Fibroblast of gingiva (primary cell): ENCODE data around the gene KDM2A.

Source experiments
- DNase-seq: peaks from one replicate; pipeline ENCODE4 v3.0.0-alpha.2; 2011; ENCODE audit warnings: low read depth

The KDM2A gene

DNA sequence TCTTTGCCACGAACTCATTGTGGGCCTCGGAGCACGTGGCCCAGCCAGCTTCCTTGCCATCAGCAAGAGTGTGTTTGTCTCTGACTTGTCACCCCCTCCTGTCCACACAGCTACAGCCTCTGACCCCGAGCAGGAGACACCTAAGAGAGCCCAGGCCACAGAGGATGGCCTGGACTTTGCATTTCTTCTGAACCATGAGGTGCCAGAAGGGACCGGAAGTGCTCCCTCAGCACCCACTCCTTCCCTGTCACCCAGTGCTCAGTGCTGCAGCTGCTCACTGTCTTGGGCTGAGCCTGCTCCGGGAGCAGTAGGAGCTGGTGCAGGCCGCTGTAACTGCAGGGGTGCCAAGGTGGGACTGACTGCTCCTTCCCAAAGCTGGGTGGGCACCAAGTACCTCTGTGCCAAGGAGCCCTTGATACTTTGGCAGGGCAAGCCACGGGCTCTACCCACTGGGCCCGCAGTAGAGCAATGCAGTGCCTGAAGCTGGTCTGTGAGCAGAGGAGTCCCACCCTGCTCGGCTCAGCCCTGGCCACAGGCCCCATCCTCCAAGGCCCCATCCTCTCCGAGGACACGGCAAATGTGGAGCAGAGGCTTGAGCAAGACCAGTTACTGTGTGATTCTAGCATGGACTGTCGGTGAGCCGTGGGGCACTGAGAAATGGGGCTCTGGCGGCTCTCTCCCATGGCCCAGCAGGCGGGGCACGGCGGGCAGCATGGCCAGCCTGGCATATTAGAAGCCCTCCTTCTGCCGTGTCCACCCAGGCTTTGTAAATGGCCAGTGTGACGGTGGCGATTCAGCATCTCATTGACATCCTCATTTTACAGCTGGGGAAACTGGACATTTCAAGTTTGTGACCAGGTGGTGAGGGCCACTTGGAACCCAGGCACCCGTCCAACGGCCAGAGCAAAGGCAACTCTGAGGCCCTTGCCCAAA is 153.5 kb downstream of the KDM2A start:
- no peak for DNase-seq

DNA sequence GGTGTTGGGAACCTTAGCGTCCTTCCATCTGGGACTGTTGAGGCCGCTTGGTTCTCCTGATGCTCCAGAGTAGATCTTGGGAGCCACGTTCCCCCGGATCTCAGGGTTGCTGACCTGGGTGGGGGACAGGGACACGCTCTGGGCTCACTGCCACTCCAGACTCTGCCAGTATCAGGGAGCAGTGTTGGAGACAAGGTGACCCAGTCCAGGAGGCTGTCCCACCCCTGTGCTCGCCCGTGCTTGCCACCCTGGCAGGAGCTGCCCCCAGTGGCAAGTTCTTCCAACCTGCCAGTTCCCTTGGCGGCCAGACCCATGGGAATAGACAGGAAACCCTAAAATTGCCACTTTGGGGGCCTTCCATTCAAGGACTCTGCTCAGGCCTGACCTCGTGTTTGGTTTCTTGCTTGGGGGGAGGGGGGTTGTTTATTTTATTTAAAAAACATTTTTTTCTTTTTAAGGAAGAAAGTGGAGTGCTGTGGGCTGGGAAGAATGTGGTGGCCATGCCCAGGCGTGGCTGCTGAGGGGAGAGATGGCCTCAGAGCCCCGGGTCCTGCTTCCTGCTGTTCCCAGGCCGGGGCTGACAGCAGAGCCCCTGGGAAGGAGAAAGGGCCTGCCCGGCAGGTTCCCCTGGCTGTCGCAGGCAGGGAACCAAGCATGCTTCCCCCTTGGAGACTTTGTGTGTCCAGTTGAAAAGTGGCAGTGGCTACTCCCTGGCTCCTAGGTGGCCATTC is 154.4 kb downstream of the KDM2A start:
- DNase-seq: no peak

DNA sequence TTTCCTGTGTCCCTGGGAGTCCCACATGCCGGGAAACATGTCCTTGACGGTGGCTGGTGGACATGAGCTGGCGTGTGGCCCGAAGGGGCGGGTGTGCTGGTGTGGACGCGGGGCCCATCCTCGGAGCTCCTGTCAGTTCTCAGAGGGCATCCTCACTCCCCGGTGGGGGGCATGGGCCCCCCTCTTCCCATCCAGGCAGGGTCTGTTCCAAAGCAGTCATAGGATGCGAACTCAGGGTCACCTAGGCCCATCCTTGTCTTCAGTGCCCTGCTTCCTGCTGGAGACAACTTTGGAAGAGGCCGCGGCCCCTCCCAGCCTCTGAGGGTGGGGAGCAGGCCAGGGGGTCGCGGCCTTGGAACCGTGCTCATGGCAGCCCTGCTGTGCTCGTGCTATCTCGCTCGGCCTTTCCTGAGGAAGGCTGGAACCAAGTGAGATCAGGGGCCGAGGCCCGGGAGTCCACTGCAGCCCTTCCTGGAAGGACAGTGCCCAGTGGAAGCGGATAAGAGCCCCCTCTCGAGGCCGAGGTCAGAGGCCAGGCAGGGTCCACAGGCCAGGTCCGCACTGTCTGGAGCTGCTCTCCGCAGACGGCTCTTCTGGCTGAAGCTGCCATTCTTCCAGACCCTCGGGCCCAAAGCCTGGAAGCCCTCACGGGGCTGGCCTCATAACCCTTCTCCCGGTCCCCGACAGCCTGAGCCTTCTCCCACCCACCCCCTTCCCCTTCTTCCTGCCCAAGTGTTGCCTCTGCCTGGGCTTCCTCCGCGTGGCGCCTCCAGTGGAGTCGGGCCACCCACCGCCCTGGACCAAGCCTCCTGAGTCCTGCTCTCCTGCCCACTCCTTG is 155.9 kb downstream of the KDM2A start:
- no peak for DNase-seq

DNA sequence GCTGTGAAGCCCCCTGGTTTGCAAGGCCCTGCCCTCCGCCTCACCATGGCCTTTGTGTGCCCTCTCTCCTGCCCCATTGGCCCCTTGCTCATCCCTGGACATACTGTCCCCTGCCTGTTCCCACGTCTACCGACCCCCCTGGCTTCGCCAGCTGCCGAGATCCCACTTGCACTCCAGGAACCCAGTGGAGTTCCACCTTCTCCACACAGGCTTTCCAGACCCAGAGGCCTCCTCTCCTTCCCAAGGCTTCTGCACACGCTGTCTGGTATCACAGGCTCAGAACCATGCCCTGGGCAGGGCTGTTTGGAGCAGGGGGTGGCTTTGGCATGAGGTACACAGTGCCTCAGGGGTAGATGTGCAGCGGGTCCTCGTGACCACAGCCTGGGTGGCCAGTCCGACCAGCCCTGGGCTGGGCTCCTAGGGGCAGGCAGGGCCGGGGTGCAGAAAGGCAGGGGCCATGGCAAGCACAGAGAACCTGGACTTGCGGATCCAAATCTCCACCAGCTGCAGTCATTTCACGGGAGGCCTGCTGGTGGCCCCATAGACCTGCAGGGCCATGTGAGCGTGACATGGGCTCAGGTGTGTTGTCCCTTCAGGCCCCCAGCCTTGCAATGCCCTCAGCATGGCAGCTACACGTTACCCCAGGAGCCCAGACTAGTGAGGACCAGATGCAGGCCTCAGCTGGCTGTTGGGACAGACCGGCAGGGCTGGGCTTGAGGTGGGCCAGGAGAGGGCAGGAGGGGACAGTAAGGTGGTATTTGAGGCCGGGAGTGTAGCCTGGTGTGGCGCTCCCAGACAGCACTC is 156.7 kb downstream of the KDM2A start:
- no peak for DNase-seq

DNA sequence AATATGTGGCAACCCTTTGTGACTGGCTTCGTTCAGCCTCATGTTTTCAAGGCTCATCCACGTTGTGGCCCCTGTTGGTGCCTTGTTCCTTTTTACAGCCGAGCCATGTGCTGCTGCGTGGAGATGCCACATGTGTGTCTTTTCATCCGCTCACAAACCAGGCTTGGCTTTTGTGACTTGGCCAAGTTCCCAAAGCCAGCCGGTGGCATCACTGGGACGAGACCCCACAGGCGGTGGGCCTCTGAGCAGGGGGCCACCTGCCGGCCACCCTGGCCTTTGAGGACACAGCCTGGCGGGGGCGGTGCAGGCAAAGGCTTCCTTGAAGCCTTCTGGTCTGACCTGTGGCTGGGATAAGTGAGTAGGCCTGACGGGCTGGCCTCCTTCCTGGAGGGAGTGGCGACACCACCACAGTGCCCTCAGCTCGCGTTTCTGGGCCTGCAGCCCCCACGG is 157.7 kb downstream of the KDM2A start:
- DNase-seq: peak; percentile 53

DNA sequence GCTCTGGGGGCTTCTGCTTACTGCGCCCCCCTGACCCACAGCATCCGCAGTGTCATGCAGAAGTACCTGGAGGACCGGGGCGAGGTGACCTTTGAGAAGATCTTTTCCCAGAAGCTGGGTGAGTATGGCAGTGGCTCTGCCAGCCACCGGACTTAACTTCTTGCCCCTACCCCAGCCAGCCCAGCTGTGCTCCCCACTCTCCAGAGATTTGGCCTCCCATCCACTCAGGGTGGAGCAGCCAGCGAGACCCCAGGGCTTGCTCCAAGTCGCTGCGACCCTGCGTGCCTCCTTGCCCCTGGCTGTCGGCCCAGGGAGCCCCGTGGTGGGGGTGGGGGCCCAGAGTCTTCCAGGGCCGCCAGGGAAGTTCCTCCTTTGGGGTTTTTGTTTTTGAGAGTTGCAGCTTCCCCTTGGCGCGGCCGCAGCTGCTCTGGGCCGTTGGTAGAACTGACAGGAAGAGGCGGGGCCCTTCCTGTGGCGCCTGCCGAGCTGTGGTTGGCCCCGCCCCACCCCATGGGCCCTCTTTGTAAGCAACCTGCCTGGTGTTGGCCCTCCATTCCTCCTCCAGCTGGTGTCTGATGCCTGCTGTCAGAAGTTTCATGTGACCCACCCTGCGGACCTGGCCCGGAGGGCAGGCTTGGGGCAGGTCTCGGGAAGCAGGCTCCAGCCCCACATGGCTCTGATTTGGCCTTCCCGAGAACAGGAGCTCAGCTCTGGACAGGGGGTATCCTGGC is 158.3 kb downstream of the KDM2A start:
- peak; percentile 65 for DNase-seq

DNA sequence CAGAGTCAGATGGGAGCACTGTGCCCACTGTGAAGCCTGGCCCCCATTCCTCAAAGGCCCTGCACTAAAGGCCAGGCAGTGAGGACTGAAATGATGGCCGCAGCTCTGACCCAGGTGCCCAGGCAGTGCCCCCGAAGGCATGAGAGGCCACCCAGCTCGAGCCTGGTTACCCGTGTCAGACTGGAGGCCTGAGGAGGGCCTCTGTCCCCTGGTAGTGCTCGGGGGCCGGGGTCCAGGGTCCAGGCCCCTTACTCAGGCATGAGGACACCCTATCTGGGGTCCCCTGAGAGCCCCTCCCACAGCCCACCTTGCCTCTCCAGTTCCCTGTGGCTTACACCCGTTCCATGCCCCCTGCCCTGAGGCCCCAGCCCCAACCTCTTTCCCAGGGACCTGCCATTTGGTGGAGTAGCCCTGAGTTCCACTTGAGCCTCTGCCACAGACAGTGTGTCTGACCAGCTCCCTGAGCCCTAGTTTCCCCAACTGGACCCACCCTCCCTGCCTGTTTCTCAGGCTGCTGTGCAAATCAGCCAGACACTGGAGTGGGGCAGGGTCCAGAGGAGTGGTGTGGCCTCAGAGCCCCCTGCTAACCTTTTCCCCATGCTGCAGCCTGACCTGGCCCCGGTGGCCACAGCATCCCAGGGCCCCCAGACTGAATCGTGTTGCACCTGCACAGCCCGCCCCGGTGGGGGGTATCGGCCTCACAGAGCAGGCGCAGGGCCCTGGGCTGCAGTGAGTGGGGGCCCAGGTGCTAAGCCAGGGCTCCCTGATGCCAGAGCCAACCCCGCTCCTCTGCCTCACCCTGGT is 159.3 kb downstream of the KDM2A start:
- DNase-seq: no peak

DNA sequence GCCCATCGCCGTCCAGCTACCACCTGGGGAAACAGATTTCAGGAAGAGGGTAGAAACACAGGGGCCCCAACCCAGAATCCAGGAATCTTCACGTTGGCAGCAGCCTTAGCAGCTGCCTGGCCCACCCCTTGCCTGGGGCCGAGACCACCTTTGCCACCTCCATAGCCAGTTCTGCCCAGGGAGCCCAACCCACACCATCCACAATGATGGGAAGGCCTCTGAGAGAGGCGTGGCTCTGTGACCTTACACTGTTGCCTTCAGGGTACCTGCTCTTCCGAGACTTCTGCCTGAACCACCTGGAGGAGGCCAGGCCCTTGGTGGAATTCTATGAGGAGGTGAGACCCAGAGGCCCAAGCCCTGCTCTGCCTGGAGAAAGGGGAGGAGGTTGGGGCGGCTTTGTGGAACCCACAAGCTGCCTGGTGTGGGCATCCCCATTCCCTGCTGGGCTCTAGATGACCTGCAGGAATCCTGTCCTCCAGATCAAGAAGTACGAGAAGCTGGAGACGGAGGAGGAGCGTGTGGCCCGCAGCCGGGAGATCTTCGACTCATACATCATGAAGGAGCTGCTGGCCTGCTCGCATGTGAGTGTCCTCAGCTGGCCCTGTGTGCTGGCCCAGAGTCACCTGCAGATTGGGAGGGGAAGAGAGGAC is 160.0 kb downstream of the KDM2A start:
- DNase-seq: no peak

DNA sequence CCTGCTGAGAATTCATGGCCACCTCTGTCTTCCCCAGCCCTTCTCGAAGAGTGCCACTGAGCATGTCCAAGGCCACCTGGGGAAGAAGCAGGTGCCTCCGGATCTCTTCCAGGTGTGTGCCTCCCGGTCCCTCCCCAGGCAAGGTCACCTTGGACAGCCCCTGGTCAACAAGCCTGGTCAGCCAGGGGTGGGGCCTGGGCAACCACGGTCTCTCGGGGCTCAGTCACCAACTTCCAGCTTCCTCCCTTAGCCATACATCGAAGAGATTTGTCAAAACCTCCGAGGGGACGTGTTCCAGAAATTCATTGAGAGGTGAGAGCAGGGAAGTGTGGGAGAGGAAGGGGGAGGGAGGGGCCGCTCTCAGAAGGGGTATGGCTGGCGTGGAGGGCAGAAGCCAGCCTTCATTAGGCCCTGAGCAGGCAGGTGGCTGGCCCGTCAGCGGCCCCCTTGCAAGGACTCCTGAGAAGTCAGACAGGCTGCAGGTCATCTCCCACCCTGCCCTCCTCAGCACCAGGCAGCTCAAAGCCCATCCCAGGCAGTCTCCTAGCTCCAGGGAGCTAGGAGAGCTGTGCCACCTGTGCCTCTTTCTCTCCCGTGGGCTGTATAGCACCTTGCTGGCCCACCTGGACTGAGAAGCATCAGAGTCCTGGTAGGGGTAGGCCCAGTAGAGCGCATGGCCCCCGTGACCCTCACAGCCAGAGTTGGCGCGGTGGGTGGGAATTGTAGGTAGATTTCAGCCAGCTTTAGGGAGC is 160.7 kb downstream of the KDM2A start:
- DNase-seq: no peak

DNA sequence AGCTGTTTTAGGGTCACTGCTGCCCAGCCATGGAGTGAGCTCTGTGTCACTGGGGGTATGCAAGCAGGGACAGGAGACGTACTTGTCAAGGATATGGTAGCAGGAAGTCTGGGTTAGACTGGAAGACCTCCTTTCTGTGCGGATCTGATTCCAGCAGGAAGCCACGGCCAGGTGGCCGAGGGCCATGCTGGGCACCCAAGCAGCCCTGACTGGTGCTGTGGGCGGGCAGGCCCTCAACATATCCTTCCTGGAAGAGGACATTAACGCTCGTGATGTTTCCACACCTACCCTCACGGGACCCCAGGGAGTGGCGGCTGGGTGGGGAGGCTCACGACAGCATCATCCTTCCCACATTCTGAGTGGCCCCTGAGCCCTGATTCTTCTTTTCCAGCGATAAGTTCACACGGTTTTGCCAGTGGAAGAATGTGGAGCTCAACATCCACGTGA is 161.3 kb downstream of the KDM2A start:
- no peak for DNase-seq

DNA sequence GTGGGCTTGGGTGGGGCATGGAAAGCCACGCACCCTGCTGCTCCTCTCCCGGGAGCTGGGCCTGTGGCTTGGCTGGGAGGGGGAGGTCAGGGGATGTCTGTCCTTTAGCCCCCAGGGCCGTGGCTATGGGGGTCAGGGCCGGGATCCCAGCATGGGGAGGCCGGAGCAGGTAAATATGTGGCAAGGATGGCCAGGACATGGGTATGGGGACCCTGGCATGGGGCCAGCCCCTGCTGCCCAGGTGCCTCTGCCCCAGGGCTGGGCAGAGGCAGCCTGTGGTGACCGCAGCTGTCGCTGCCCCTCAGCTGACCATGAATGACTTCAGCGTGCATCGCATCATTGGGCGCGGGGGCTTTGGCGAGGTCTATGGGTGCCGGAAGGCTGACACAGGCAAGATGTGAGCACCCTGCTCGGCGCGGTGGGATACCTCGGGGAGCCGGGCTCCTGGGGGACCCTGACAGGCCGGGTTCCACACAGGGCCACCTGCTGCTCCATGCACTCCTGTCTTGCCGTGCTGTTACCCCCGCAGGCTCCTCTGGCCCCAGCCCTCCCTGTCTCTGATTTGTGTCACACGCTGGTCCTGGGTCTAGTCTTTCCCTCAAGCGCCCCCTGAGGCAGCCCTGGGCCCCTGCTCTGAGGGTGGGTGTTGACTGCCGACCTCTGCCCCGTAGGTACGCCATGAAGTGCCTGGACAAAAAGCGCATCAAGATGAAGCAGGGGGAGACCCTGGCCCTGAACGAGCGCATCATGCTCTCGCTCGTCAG is 161.9 kb downstream of the KDM2A start:
- DNase-seq: no peak

DNA sequence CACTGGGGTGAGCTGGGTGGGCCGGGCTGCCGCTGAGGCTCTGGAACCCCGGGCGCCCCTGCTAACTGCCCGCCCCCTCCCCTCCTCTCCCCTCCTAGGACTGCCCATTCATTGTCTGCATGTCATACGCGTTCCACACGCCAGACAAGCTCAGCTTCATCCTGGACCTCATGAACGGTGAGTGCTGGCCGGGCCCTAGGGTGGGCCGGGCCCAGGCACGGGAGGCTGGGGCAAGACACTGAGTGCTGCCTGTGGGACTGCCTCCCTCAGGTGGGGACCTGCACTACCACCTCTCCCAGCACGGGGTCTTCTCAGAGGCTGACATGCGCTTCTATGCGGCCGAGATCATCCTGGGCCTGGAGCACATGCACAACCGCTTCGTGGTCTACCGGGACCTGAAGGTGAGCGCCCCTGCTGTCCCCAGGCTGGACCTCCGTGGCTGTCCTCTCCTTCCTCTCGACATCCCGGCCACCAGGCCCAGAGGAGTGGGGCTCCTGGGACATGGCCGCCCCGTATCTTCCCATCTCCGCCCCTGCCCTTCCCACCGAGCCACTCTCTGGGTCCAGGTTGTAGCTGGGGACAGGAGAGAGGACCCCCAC is 162.6 kb downstream of the KDM2A start:
- no peak for DNase-seq

DNA sequence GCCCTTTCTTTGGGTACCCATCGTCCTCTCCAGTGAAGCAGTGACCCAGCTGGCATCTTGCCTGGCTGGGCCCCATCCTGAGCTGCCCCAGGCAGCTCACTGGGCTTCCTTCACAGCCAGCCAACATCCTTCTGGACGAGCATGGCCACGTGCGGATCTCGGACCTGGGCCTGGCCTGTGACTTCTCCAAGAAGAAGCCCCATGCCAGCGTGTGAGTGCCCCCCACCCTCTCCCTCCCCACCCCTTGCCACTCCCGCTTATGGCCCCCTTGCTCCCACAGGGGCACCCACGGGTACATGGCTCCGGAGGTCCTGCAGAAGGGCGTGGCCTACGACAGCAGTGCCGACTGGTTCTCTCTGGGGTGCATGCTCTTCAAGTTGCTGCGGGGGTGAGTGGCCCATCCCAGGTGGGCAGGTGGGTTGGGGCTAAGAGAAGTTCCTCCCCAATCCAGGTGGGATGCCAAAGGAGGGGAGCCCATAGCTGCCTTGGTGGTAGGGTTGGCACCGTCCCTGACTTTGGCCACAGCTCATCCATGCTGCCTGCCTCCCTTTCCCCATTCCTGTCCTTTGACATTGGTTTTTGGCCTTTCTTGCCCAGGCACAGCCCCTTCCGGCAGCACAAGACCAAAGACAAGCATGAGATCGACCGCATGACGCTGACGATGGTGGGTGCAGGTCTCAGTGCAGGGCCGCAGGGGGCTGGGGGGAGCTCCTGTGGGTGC is 163.3 kb downstream of the KDM2A start:
- no peak for DNase-seq

DNA sequence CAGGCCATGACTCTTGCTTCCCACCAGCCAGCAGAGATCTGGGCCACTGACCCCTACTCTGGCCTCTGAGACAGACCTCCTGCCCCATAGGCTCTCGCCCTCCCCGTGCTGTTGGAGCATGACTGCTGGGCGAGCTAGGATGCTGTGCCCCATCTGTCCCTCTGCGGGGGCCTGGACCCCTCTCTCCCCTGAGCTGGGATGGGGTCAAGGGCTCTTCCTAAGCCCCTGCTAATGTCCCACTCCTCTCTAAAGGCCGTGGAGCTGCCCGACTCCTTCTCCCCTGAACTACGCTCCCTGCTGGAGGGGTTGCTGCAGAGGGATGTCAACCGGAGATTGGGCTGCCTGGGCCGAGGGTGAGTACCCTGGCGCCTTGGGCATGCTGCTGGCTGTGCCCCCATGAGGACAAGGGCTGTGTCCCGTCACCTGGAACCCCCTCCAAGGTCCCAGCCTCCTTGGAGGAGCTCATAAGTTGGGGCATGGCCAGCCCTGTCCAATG is 163.9 kb downstream of the KDM2A start:
- DNase-seq: no peak

DNA sequence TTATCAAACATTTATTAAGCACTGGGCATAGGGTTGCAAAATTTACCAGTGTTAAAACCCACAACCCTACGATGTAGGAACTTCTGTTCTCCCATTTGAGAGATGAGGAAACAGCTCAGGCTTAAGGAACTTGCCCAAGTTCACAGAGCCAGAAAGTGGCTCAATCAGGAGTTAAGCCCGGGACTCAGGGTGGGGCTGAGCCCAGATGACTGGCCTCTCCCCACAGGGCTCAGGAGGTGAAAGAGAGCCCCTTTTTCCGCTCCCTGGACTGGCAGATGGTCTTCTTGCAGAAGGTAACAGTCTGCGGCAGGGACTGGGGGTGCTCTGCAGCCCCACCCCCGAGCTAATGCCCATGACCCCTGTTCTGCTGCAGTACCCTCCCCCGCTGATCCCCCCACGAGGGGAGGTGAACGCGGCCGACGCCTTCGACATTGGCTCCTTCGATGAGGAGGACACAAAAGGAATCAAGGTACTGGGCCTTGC is 164.5 kb downstream of the KDM2A start:
- DNase-seq: no peak

DNA sequence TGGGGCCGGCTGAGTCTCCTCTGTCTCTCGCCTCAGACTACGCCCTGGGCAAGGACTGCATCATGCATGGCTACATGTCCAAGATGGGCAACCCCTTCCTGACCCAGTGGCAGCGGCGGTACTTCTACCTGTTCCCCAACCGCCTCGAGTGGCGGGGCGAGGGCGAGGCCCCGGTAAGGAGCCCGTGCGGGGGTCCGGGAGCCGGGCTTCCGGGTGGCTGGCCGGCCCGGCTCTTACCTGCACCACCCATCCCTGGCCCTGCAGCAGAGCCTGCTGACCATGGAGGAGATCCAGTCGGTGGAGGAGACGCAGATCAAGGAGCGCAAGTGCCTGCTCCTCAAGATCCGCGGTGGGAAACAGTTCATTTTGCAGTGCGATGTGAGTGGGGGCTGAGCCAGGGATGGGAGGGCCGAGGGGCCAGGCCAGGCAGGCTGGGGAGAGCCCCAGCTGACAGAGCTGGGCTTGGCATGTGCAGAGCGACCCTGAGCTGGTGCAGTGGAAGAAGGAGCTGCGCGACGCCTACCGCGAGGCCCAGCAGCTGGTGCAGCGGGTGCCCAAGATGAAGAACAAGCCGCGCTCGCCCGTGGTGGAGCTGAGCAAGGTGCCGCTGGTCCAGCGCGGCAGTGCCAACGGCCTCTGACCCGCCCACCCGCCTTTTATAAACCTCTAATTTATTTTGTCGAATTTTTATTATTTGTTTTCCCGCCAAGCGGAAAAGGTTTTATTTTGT is 165.9 kb downstream of the KDM2A start:
- DNase-seq: no peak
